HEK293T (cell line): ENCODE results near the gene OPRL1.

ENCODE experiments used
- CTCF ChIA-PET: fragments of 350-600 bp; formaldehyde crosslinking; extraction: SDS; loops from one replicate; lab custom pipeline; 2021; ENCODE audit warnings: antibody characterized with exemption, inconsistent platforms; lab: Yijun Ruan, JAX
- POLR2A ChIA-PET: fragments of 350-600 bp; formaldehyde crosslinking; extraction: SDS; loops from one replicate; lab custom pipeline; 2020; ENCODE audit warnings: antibody characterized with exemption, inconsistent platforms; lab: Yijun Ruan, JAX
- DNase-seq: peaks from one replicate; pipeline ENCODE4 v3.0.0; 2012; ENCODE audit warnings: mixed read lengths; ENCODE audit errors: extremely low spot score
- ARNT ChIP-seq: fragments of 450-650 bp; IDR thresholded peaks from 2 replicates; pipeline ENCODE4 v1.6.1; 2017; ENCODE audit warnings: mild to moderate bottlenecking
- BHLHE40 ChIP-seq: fragments of 450-650 bp; IDR thresholded peaks from 2 replicates; pipeline ENCODE4 v1.6.1; 2016; ENCODE audit warnings: mild to moderate bottlenecking, moderate library complexity, borderline replicate concordance
- CTBP1 ChIP-seq: fragments of 450-650 bp; IDR thresholded peaks from 2 replicates; pipeline ENCODE4 v1.6.1; 2016; ENCODE audit warnings: borderline replicate concordance
- ELF4 ChIP-seq: fragments of 450-650 bp; IDR thresholded peaks from 2 replicates; pipeline ENCODE4 v1.6.1; 2017; ENCODE audit warnings: antibody characterized with exemption
- FOXA1 ChIP-seq: fragments of 450-650 bp; IDR thresholded peaks from 2 replicates; pipeline ENCODE4 v1.6.1; 2016; ENCODE audit warnings: mild to moderate bottlenecking
- FOXK2 ChIP-seq: fragments of 450-650 bp; IDR thresholded peaks from 2 replicates; pipeline ENCODE4 v1.6.1; 2016; ENCODE audit warnings: mild to moderate bottlenecking
- FOXM1 ChIP-seq: fragments of 450-650 bp; IDR thresholded peaks from 2 replicates; pipeline ENCODE4 v1.6.1; 2017; ENCODE audit warnings: mild to moderate bottlenecking, borderline replicate concordance
- HDGF ChIP-seq: fragments of 450-650 bp; IDR thresholded peaks from 2 replicates; pipeline ENCODE4 v1.6.1; 2017; ENCODE audit warnings: antibody characterized with exemption, borderline replicate concordance
- L3MBTL2 ChIP-seq: fragments of 450-650 bp; conservative IDR thresholded peaks from 2 replicates; pipeline ENCODE4 v1.6.1; 2016; ENCODE audit warnings: mild to moderate bottlenecking
- LEF1 ChIP-seq: fragments of 450-650 bp; IDR thresholded peaks from 2 replicates; pipeline ENCODE4 v1.6.1; 2017; ENCODE audit warnings: mild to moderate bottlenecking, borderline replicate concordance
- NFRKB ChIP-seq: fragments of 450-650 bp; IDR thresholded peaks from 2 replicates; pipeline ENCODE4 v1.6.1; 2016; ENCODE audit warnings: mild to moderate bottlenecking, moderate library complexity
- SP1 ChIP-seq: fragments of 450-650 bp; IDR thresholded peaks from 2 replicates; pipeline ENCODE4 v1.6.1; 2017
- SUZ12 ChIP-seq: fragments of 450-650 bp; IDR thresholded peaks from 2 replicates; pipeline ENCODE4 v1.6.1; 2016; ENCODE audit warnings: mild to moderate bottlenecking
- TARDBP ChIP-seq: fragments of 450-650 bp; IDR thresholded peaks from 2 replicates; pipeline ENCODE4 v1.6.1; 2016
- ZNF384 ChIP-seq: fragments of 450-650 bp; IDR thresholded peaks from 2 replicates; pipeline ENCODE4 v1.6.1; 2016
- TF ChIP-seq, protein P1 (sequence below): fragments of 450-650 bp; IDR thresholded peaks from 2 replicates; pipeline ENCODE4 v1.6.1; 2016

OPRL1 gene

DNA sequence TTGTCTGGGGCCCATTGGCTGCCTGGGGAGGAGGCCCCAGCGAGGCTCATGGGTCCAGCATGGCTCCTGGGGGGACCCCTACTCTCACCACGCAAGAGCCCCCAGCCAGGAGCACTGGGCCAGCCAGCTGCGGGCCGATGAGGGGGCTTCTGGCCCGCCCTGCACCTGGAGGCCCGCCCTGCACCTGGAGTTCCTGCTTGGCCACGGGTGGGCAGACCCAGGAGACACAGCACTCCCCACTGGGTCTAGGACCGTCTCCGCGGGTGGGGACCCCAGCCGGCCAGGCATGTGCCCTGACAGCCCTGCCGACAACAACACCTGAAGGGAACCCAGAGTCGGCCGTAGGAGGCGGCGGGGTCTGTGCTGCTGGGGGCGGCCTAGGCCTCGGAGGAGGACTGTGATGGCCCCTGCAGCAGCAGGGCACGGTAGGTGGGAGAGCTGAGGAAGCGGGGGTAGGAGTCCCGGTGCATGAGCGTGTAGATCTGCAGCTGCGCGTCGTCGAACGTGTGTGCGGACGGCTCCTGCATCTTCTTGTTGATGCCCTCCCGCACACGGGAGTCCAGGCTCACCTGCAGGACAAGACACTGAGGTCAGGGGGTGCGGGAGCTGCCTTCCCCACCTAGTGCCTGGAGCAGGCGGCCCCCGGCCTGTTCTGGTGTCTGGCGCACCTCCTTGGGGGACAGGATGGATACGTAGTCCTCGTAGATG is 6.3 kb upstream of the OPRL1 start:
- POLR2A ChIA-PET, result no interaction called here
- CTCF ChIA-PET, result no interaction called here
- TF ChIP-seq ARNT (no peak), NFRKB (no peak), FOXM1 (no peak), SUZ12 (no peak), BHLHE40 (no peak), TARDBP (no peak), ELF4 (no peak), FOXK2 (no peak), ZNF384 (no peak)
- DNase-seq, result no peak

DNA sequence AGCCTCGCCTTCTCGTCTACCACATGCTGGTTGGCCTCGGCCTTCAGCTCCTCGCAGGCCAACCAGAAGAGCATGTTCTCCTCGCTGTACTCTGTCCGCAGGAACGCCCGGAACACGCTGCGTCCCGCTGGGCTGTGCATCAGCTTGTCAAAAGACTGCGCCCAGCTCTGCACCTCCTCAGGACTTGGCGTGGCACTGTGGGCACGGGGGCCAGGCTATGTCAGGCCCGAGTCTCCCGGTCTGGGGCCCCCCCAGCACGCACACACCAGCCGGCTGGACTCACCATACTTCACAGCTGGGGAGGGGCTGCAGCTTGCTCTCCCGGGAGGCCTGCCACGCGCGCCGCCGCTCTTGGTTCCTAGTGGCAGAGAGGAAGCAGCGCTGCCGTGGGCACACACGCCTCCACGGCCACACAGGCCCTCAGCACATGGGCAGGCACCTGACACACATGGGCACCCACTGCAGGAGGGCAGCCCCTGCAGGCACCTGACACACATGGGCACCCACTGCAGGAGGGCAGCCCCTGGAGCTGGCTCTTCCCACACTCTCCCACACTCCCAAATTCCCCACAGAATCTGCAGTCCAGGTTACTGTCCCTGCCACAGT is 5.6 kb upstream of the OPRL1 start:
- no peak for DNase-seq
- TF ChIP-seq CTBP1 (no peak), ELF4 (no peak), L3MBTL2 (no peak), SP1 (no peak), FOXK2 (no peak), FOXM1 (no peak), NFRKB (no peak), LEF1 (no peak), BHLHE40 (no peak), HDGF (no peak), TARDBP (no peak), FOXA1 (no peak), SUZ12 (no peak), ARNT (no peak), ZNF384 (no peak)
- TF ChIP-seq, protein P1, sequence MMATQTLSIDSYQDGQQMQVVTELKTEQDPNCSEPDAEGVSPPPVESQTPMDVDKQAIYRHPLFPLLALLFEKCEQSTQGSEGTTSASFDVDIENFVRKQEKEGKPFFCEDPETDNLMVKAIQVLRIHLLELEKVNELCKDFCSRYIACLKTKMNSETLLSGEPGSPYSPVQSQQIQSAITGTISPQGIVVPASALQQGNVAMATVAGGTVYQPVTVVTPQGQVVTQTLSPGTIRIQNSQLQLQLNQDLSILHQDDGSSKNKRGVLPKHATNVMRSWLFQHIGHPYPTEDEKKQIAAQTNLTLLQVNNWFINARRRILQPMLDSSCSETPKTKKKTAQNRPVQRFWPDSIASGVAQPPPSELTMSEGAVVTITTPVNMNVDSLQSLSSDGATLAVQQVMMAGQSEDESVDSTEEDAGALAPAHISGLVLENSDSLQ, result no peak
- ChIA-PET POLR2A (no interaction called here), CTCF (no interaction called here)

DNA sequence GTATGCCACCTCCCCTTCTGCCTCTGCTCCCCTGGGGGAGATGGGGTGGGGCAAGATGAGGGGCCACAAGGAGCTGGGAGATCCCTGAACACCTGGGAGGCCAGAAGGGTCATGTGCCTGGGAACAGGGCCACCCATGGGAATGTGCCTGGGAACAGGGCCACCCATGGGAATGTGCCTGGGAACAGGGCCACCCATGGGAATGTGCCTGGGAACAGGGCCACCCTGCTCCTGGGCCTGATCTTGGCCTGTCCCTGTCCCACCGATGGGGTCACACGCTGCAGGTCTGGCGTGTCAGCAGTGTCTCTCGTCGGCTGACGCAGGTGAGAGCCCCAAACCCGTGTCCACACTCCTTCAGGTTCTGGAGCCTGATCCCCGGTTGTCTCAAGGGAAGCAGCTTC is 4.9 kb upstream of the OPRL1 start:
- ChIA-PET POLR2A (interaction anchor here (1.1 kb wide), 1 partner anchor 12 kb away, joined by 4 read pairs; the partner anchor contains the start of gene TCEA2), CTCF (no interaction called here)

DNA sequence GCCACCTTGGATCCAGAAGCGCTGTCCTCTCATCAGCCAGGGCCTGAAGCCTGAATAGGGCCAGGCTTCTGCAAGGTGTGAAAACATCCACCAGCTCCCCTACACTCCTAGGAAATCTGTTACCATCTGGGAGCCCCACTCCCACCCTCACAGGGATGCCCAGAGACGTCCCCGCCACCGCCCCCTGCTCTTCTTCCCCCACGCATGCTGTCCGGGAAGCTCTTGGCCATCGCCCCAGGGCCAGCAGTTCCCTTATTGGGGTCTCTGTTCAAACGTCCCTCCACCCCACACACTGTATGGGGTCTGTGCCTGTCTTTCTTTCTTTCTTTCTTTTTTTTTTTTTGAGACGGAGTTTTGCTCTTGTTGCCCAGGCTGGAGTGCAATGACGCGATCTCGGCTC is 4.3 kb upstream of the OPRL1 start:
- CTCF ChIA-PET, result no interaction called here
- TF ChIP-seq HDGF (no peak), FOXA1 (no peak), NFRKB (no peak), ZNF384 (no peak), FOXM1 (no peak), ELF4 (no peak), LEF1 (no peak), L3MBTL2 (no peak), FOXK2 (no peak), TARDBP (no peak), ARNT (no peak), BHLHE40 (no peak), SUZ12 (no peak), CTBP1 (no peak)
- TF ChIP-seq, protein P1, result no peak

More for the DNA sequence above, 4.9 kb upstream of the OPRL1 start:
- DNase-seq, result no peak
- TF ChIP-seq BHLHE40, result no peak
- no peak for TF ChIP-seq SUZ12
- TF ChIP-seq LEF1, result no peak
- TF ChIP-seq FOXK2, result no peak
- TF ChIP-seq FOXM1, result no peak
- TF ChIP-seq, protein P1, result no peak
- no peak for TF ChIP-seq ZNF384
- TF ChIP-seq ELF4, result no peak
- TF ChIP-seq FOXA1, result no peak
- TF ChIP-seq SP1, result no peak
- TF ChIP-seq CTBP1, result no peak

DNA sequence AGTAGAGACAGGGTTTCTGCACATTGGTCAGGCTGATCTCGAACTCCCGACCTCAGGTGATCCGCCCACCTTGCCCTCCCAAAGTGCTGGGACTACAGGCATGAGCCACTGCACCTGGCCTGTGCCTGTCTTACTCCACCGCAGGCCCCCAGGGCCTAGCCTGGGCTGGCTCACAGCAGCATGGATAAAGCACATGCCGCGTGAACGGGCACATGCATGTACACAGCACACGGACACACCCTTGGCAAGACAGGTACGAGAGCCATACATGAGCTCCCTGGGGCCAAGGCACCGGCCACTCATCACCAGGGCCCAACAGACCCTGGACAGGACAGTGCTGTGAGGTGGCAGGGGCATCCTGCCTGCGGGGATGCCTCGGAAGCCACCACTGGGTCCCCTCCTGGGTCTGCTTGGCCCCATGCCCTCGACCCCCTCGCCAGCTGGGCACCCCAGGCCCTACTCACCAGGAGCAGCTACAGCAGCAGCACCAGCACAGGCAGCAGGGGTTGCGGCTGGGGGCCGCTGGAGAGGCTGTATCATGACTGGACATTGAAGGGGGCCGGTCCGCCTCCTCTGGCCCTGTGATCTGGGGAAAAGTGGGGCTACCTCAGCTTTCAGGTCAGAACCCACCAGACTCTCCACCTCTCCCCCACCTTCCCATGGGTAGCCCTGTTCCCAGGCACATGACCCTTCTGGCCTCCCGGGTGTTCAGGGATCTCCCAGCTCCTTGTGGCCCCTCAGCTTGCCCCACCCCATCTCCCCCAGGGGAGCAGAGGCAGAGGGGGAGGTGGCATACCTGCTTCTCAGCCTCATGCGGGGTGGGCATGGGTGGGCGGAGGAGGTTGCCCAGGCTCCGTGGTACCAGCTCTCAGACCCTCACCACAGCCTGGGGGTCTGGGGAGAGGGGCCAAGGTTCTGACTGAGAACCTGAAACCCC is 3.6 kb upstream of the OPRL1 start:
- POLR2A ChIA-PET, result interaction anchor here (1.1 kb wide), 1 partner anchor 14 kb away, joined by 4 read pairs; the partner anchor contains the start of gene TCEA2
- TF ChIP-seq ZNF384, result no peak
- TF ChIP-seq FOXA1, result no peak
- no peak for TF ChIP-seq ELF4
- no peak for DNase-seq
- CTCF ChIA-PET, result no interaction called here

More for the DNA sequence above, 4.3 kb upstream of the OPRL1 start:
- POLR2A ChIA-PET, result interaction anchor here (1.1 kb wide), 1 partner anchor 13 kb away, joined by 4 read pairs; the partner anchor contains the start of gene TCEA2
- DNase-seq, result no peak
